ENCODE results near the gene ANKRD13B.
"Not testable (repeated sequence)": the region's sequence is repeated elsewhere in the genome, so short reads cannot be mapped to it uniquely, and the experiment has no call there.

Gene ANKRD13B

DNA sequence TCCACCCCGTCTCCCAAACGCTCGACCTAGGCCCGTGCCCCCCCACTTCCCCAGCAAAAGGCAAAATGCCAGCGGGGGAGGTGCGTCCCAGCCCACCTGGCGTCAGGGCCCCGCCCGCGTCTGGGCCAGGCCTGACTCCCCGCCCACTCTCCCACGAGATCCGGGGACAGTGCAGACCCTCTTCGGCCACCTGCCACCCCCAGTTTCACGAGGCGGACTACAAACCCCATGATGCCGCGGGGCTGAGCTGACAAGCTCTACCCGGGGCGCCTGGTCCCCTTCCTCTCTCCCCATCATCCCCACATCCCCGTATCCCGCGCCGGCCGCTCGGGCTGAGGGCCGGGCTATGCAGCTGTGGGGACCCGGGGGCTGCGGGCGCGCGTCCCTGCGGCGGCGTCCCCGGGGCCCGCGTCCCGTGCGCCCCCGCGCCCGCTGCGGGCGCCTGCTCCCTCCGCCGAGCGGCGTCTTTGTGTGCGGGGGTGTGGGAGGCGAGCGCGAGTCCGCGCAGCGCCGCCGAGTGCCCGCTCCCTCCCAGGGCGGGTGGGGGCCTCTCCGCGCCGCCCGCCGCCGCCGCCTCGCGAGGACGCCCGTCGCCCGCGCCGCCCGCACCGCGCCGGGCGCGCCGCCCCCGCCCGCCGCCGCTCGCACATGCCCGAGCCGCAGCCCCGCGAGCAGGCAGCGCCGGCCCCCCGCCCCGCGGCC lies at the start of gene ANKRD13B:
Gene ANKRD13B, plus strand, starts transcription at position 283 of the 702 bp plus-strand sequence. CDS start 490 bp downstream, outside the sequence.
- peak in 1 of 4 experiments; percentile 39 for DNase-seq

DNA sequence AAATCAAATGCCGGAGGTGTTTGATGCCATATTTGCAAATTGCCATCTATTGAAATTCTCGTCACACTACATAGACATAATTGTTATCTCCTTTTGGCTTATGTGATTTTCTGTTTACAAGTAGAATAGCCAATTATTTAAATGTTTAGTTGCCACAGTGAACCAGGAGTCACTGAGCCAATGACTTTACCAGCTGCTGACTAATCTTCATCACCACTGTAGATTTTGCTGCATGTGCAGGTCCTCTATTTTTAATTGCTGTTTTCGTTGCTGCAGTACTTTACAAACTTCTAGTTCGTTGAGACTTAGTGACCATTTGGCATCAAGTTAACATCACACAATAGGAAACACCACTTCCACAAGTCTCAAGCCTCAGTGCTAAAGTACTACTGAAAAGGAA lies 48.9 kb upstream of the ANKRD13B start:
- DNase-seq: no peak

- DNase-seq: no peak
Measured at GRCh38 chr17:29546085-29546484, 46.8 kb upstream of the ANKRD13B start.

- no peak for DNase-seq
Measured at GRCh38 chr17:29546830-29547229, 46.1 kb upstream of the ANKRD13B start.

GRCh38 chr17:29549177-29549923 lies 43.6 kb upstream of the ANKRD13B start:
- DNase-seq: no peak

GRCh38 chr17:29555840-29556239 lies 37.1 kb upstream of the ANKRD13B start:
- no peak for DNase-seq

GRCh38 chr17:29557085-29557738 lies 35.7 kb upstream of the ANKRD13B start:
- no peak for DNase-seq

DNA sequence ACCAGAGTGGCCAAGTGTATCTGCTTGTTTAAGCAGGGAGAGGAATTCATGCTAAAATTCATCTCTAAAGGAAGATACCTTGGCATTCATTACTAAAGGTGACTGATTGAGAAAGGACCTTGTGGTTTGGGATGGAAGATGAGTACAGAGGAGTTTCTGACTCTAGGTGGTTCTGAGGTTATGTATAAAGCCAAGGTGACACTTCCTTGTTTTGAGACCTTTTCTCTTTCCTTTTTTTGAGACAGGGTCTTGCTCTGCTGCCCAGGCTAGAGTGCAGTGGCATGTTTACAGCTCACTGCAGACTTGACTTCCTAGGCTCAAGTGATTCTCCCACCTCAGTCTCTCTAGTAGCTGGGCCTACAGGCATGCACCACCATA lies 35.2 kb upstream of the ANKRD13B start:
- DNase-seq: no peak

DNA sequence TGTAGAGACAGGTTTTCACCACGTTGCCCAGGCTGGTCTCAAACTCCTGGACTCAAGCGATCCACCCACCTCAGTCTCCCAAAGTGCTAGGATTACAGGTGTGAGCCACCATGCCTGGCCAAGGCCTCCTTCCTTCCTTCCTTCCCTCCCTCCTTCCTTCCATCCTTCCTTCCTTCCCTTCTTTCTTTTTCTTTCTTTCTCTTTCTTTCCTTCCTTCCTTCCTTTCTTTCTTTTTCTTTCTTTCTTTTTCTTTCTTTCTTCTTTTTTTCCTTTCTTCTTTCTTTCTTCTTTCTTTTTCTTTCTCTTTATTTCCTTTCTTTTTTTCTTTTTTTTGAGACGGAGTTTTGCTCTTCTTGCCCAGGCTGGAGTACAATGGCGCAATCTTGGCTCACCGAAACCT lies 34.8 kb upstream of the ANKRD13B start:
- DNase-seq: not testable (repeated sequence)

- DNase-seq: no peak
Measured at GRCh38 chr17:29559640-29560039, 33.3 kb upstream of the ANKRD13B start.

DNA sequence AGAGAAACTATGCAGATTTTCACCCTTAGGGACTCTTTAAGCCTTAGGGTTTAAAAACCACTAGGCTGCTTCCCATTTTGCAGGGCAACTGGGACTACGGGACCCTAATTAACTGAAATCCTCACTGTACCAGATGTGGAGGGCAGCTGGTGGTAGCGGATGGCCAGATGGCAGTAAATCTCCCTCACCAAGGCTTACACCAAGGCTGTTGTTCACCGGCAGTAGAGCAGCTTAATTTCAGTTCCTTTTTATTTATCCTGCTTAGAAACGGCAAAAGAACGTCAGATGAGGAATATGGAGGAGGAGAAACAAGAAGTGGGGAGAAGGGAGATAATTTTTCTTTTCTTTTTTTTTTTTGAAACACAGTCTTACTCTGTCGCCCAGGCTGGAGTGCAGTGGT lies 32.6 kb upstream of the ANKRD13B start:
- DNase-seq: no peak

GRCh38 chr17:29561554-29562517 lies 31.1 kb upstream of the ANKRD13B start:
- DNase-seq: no peak

GRCh38 chr17:29562615-29563014 lies 30.3 kb upstream of the ANKRD13B start:
- DNase-seq: no peak

GRCh38 chr17:29563816-29564215 lies 29.1 kb upstream of the ANKRD13B start:
- DNase-seq: no peak

GRCh38 chr17:29565643-29566472 lies 27.1 kb upstream of the ANKRD13B start:
- DNase-seq: peak in 2 of 4 experiments; percentile 35 to 37

GRCh38 chr17:29566473-29567303 lies 26.2 kb upstream of the ANKRD13B start, which contains the start of gene ABHD15:
TSS of gene ABHD15 (minus strand) at chr17:29567037. CDS start at chr17:29566966, 71 bp downstream.
- DNase-seq: peak in 3 of 4 experiments; percentile 27 to 53 (median 49)

- DNase-seq: no peak
Measured at GRCh38 chr17:29567304-29567553, 25.7 kb upstream of the ANKRD13B start.

- DNase-seq: peak; percentile 49 to 67 (median 62)
Measured at GRCh38 chr17:29567554-29568330, 25.2 kb upstream of the ANKRD13B start.

DNA sequence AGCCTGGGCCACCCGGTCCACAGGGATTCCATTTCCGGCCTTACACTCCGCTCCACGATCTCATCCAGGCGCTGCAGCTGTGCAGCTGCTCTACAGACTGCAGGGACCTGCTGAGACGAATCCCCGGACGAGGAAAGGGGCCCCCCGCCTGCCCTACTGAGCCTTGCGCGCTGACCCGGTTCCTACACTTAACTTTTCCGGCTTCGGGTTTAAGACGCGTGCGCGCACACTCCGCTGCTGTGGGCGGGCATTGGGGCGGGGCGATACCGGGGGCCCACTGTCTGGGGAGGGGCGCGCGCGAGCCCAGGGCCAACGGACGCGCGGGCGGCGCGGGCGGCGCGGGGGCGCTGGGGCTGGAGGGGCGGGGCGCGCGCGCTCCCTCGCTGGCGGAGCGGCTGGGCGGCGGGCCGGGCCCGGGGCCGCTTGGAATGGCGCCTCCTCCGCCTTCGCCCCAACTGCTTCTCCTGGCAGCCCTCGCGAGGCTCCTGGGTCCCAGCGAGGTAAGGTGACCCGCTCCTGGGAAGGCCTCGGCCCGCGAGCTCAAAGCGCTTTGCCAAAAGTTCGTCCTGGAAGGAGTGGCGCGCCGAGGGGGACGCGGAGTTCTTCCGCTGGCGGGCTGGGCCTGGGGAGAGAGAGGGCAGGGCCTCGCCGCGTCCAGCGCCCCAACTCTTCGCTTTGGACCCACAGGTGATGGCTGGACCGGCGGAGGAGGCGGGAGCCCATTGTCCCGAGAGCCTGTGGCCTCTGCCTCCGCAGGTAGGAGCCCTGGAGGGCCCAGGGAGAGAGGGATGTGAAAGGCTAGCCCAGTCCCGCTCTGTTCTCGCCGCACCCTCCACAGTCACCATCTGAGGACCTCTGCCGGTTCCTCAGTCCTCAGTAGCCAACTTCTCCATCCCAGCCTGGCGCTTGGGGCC lies 24.3 kb upstream of the ANKRD13B start, which contains the start of gene TP53I13:
Gene TP53I13, plus strand, starts transcription at position 371 of the 914 bp plus-strand sequence. Its CDS starts 58 bp downstream, at position 429.
- DNase-seq: peak; percentile 73 to 81 (median 78)

Measured in activated CD4-positive, CD25-positive, alpha-beta regulatory T cell (primary cell).